Measurements from ENCODE around the gene ASRGL1. TPM values are rescaled to one million over a fixed set of nuclear protein-coding genes. Genes with fewer than 3 reads are reported as not detected.

The ASRGL1 gene
- total RNA-seq, 6 experiments from 2014 or later: 0.36 to 0.55 (median 0.49) TPM

- Mint-ChIP-seq H3K4me1 (ENCODE audit: low read depth) (peaks cover 37% of the 10 kb centered on the region), H3K27me3 (ENCODE audit: insufficient read depth) (peaks cover 16% of the 10 kb centered on the region), H3K4me3 (no peak overlapping the region), H3K9me3 (no peaks in the 10 kb centered on the region), H3K36me3 (ENCODE audit: low read depth) (no peaks in the 10 kb centered on the region), H3K27ac (no peak overlapping the region)
- no peak for DNase-seq
- no peak for TF ChIP-seq CTCF (IDR thresholded peaks at IDR 0.05)
Observed at GRCh38 chr11:62401356-62401755, 64.1 kb downstream of the ASRGL1 start.

- TF ChIP-seq CTCF (IDR thresholded peaks at IDR 0.05): no peak
- Mint-ChIP-seq H3K4me3 (no peak overlapping the region), H3K4me1 (ENCODE audit: low read depth) (peaks cover 37% of the 10 kb centered on the region), H3K27ac (no peak overlapping the region), H3K36me3 (ENCODE audit: low read depth) (no peaks in the 10 kb centered on the region), H3K9me3 (no peaks in the 10 kb centered on the region), H3K27me3 (ENCODE audit: insufficient read depth) (peaks cover 17% of the 10 kb centered on the region)
- DNase-seq: no peak
Observed at GRCh38 chr11:62401811-62402210, 64.6 kb downstream of the ASRGL1 start.

GRCh38 chr11:62402226-62402959 is 65.1 kb downstream of the ASRGL1 start:
- no peak overlapping the region for H3K27ac Mint-ChIP-seq
- no peak overlapping the region for H3K4me3 Mint-ChIP-seq
- TF ChIP-seq CTCF (IDR thresholded peaks at IDR 0.05): no peak
- H3K9me3 Mint-ChIP-seq: no peaks in the 10 kb centered on the region
- peaks cover 19% of the 10 kb centered on the region for H3K27me3 Mint-ChIP-seq (ENCODE audit: insufficient read depth)
- H3K36me3 Mint-ChIP-seq (ENCODE audit: low read depth): no peaks in the 10 kb centered on the region
- H3K4me1 Mint-ChIP-seq (ENCODE audit: low read depth): peaks cover 37% of the 10 kb centered on the region
- DNase-seq: no peak

GRCh38 chr11:62402960-62403730 is 65.9 kb downstream of the ASRGL1 start:
- H3K4me3 Mint-ChIP-seq: no peak overlapping the region
- no peak for TF ChIP-seq CTCF (IDR thresholded peaks at IDR 0.05)
- H3K9me3 Mint-ChIP-seq: no peaks in the 10 kb centered on the region
- no peaks in the 10 kb centered on the region for H3K36me3 Mint-ChIP-seq (ENCODE audit: low read depth)
- H3K27me3 Mint-ChIP-seq (ENCODE audit: insufficient read depth): peaks cover 24% of the 10 kb centered on the region
- peaks cover 35% of the 10 kb centered on the region for H3K4me1 Mint-ChIP-seq (ENCODE audit: low read depth)
- H3K27ac Mint-ChIP-seq: no peak overlapping the region
- DNase-seq: no peak

- H3K36me3 Mint-ChIP-seq (ENCODE audit: low read depth): no peaks in the 10 kb centered on the region
- H3K9me3 Mint-ChIP-seq: no peaks in the 10 kb centered on the region
- DNase-seq: no peak
- no peak overlapping the region for H3K27ac Mint-ChIP-seq
- H3K4me1 Mint-ChIP-seq (ENCODE audit: low read depth): peaks cover 22% of the 10 kb centered on the region
- H3K27me3 Mint-ChIP-seq (ENCODE audit: insufficient read depth): peaks cover 24% of the 10 kb centered on the region
- no peak for TF ChIP-seq CTCF (IDR thresholded peaks at IDR 0.05)
- H3K4me3 Mint-ChIP-seq: no peak overlapping the region
Observed at GRCh38 chr11:62404435-62404834, 67.2 kb downstream of the ASRGL1 start.
